Tibial nerve (tissue), 4 donors: ENCODE data around the gene TM4SF18.

Source experiments
- CTCF ChIP-seq, 5 experiments: fragments of 200-600 bp in 3 of 5; fragments of 450-650 bp in 2 of 5; sonication (generic) in 3 of 5; IDR thresholded peaks; one replicate each; pipeline ENCODE4 v1.5.1; 2016 to 2019; ENCODE audit warnings: antibody characterized with exemption in 5 of 5, mild to moderate bottlenecking in 3 of 5, moderate library complexity in 2 of 5
- EP300 ChIP-seq, 2 donors: sonication (generic); formaldehyde crosslinking; IDR thresholded peaks; one replicate each; pipeline ENCODE4 v1.6.1; 2017; ENCODE audit warnings: antibody characterized with exemption in 2 of 2, mild to moderate bottlenecking in 1 of 2
- POLR2A ChIP-seq, 2 donors: fragments of 450-650 bp; IDR thresholded peaks; one replicate each; pipeline ENCODE4 v1.6.1; 2017; ENCODE audit warnings: antibody characterized with exemption in 2 of 2, mild to moderate bottlenecking in 2 of 2, moderate library complexity in 2 of 2

- TF ChIP-seq POLR2A (IDR thresholded peaks at IDR 0.05) (no peak), CTCF (IDR thresholded peaks at IDR 0.05) (no peak), EP300 (IDR thresholded peaks at IDR 0.05) (no peak)
These were observed 63.7 kb downstream of the TM4SF18 start for GRCh38 chr3:149269687-149270086.
